ENCODE data around the gene MAP3K4.

MAP3K4 gene, protein sequence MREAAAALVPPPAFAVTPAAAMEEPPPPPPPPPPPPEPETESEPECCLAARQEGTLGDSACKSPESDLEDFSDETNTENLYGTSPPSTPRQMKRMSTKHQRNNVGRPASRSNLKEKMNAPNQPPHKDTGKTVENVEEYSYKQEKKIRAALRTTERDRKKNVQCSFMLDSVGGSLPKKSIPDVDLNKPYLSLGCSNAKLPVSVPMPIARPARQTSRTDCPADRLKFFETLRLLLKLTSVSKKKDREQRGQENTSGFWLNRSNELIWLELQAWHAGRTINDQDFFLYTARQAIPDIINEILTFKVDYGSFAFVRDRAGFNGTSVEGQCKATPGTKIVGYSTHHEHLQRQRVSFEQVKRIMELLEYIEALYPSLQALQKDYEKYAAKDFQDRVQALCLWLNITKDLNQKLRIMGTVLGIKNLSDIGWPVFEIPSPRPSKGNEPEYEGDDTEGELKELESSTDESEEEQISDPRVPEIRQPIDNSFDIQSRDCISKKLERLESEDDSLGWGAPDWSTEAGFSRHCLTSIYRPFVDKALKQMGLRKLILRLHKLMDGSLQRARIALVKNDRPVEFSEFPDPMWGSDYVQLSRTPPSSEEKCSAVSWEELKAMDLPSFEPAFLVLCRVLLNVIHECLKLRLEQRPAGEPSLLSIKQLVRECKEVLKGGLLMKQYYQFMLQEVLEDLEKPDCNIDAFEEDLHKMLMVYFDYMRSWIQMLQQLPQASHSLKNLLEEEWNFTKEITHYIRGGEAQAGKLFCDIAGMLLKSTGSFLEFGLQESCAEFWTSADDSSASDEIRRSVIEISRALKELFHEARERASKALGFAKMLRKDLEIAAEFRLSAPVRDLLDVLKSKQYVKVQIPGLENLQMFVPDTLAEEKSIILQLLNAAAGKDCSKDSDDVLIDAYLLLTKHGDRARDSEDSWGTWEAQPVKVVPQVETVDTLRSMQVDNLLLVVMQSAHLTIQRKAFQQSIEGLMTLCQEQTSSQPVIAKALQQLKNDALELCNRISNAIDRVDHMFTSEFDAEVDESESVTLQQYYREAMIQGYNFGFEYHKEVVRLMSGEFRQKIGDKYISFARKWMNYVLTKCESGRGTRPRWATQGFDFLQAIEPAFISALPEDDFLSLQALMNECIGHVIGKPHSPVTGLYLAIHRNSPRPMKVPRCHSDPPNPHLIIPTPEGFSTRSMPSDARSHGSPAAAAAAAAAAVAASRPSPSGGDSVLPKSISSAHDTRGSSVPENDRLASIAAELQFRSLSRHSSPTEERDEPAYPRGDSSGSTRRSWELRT (N-terminal part only)

DNA sequence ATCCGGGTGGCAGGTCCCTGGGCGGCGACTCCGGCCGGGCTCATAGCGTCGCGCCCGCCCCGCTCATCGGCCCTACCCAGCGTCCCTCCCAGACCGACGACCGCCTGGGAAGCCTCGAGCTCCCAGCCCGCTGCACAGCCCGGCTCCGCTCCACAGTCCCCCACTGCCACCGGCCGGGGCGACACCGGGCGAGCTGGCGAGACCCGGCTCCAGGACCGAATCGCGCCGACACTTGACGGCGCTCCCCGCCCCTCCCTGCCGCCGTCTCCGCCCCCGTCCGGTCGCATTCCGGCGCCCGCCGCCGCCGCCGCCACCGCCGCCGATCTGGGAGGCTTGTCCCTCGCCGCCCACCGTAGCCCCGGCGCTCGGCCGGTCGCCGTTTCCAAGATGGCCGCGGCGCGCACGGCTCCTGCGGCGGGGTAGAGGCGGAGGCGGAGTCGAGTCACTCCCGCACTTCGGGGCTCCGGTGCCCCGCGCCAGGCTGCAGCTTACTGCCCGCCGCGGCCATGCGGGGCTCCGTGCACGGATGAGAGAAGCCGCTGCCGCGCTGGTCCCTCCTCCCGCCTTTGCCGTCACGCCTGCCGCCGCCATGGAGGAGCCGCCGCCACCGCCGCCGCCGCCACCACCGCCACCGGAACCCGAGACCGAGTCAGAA lies at the start of gene MAP3K4:
MAP3K4 (plus strand) TSS at position 364 of the 655 bp plus-strand sequence; CDS start at position 527, 163 bp downstream.
- Histone ChIP-seq H3K4me3 (ENCODE audit: low read depth in 1 of 2, low read length in 2 of 2) (peak within 1 kb of the TSS; percentile 99 to 100), H3K4me1 (ENCODE audit: insufficient read depth, low read length) (peaks cover 33% of the 10 kb centered on the region), H3K27me3 (ENCODE audit: insufficient read depth, low read length, poor library complexity) (peaks cover 25% of the 10 kb centered on the region), H2AFZ (ENCODE audit: low read depth, low read length) (peak within 1 kb of the TSS; percentile 98), H4K20me1 (ENCODE audit: insufficient read depth, low read length) (peaks cover 23% of the 10 kb centered on the region), H3K4me2 (ENCODE audit: insufficient read depth, low read length) (peak within 1 kb of the TSS; percentile 98), H3K79me2 (ENCODE audit: insufficient read depth, low read length) (peaks cover 48% of the 10 kb centered on the region), H3K9ac (ENCODE audit: low read depth, low read length) (peak within 1 kb of the TSS; percentile 95), H3K27ac (ENCODE audit: low read length) (peak within 1 kb of the TSS; percentile 87), H3K9me3 (ENCODE audit: insufficient read depth, low read length, severe bottlenecking) (no peaks in the 10 kb centered on the region), H3K36me3 (ENCODE audit: insufficient read depth, low read length) (peaks cover 6% of the 10 kb centered on the region; the same call in 1 of the 2 replicates)
- TF ChIP-seq, protein P1, sequence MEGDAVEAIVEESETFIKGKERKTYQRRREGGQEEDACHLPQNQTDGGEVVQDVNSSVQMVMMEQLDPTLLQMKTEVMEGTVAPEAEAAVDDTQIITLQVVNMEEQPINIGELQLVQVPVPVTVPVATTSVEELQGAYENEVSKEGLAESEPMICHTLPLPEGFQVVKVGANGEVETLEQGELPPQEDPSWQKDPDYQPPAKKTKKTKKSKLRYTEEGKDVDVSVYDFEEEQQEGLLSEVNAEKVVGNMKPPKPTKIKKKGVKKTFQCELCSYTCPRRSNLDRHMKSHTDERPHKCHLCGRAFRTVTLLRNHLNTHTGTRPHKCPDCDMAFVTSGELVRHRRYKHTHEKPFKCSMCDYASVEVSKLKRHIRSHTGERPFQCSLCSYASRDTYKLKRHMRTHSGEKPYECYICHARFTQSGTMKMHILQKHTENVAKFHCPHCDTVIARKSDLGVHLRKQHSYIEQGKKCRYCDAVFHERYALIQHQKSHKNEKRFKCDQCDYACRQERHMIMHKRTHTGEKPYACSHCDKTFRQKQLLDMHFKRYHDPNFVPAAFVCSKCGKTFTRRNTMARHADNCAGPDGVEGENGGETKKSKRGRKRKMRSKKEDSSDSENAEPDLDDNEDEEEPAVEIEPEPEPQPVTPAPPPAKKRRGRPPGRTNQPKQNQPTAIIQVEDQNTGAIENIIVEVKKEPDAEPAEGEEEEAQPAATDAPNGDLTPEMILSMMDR (IDR thresholded peaks at IDR 0.05; ENCODE audit: borderline replicate concordance, extremely low read depth, low read length, poor library complexity, severe bottlenecking), result no peak
- TF ChIP-seq EZH2 (IDR thresholded peaks at IDR 0.05; ENCODE audit: borderline replicate concordance, low read depth, low read length, severe bottlenecking), result peak; percentile 78
- ATAC-seq (ENCODE audit: insufficient read depth, low read depth), result peak; percentile 71
- peak; percentile 79 for DNase-seq

- Histone ChIP-seq H3K4me1 (ENCODE audit: insufficient read depth, low read length) (no peaks in the 10 kb centered on the region), H3K9me3 (ENCODE audit: insufficient read depth, low read length, severe bottlenecking) (no peaks in the 10 kb centered on the region), H3K4me3 (ENCODE audit: low read depth in 1 of 2, low read length in 2 of 2) (no peak overlapping the region), H3K9ac (ENCODE audit: low read depth, low read length) (no peak overlapping the region), H3K79me2 (ENCODE audit: insufficient read depth, low read length) (no peaks in the 10 kb centered on the region), H4K20me1 (ENCODE audit: insufficient read depth, low read length) (no peaks in the 10 kb centered on the region), H2AFZ (ENCODE audit: low read depth, low read length) (no peak overlapping the region), H3K4me2 (ENCODE audit: insufficient read depth, low read length) (no peak overlapping the region), H3K27ac (ENCODE audit: low read length) (no peak overlapping the region), H3K27me3 (ENCODE audit: insufficient read depth, low read length, poor library complexity) (no peaks in the 10 kb centered on the region), H3K36me3 (ENCODE audit: insufficient read depth, low read length) (no peaks in the 10 kb centered on the region)
- no peak for TF ChIP-seq EZH2 (IDR thresholded peaks at IDR 0.05; ENCODE audit: borderline replicate concordance, low read depth, low read length, severe bottlenecking)
- TF ChIP-seq, protein P1 (IDR thresholded peaks at IDR 0.05; ENCODE audit: borderline replicate concordance, extremely low read depth, low read length, poor library complexity, severe bottlenecking), result no peak
- DNase-seq (no peak), ATAC-seq (ENCODE audit: insufficient read depth, low read depth) (no peak)
Observed at GRCh38 chr6:160943997-160944396, 47.6 kb upstream of the MAP3K4 start.

- no peak overlapping the region for H3K9ac ChIP-seq (ENCODE audit: low read depth, low read length)
- no peaks in the 10 kb centered on the region for H4K20me1 ChIP-seq (ENCODE audit: insufficient read depth, low read length)
- H3K36me3 ChIP-seq (ENCODE audit: insufficient read depth, low read length), result no peaks in the 10 kb centered on the region
- H3K9me3 ChIP-seq (ENCODE audit: insufficient read depth, low read length, severe bottlenecking), result no peaks in the 10 kb centered on the region
- no peak overlapping the region for H3K27ac ChIP-seq (ENCODE audit: low read length)
- DNase-seq (no peak), ATAC-seq (ENCODE audit: insufficient read depth, low read depth) (no peak)
- no peak overlapping the region for H3K4me3 ChIP-seq (ENCODE audit: low read depth in 1 of 2, low read length in 2 of 2)
- H3K4me2 ChIP-seq (ENCODE audit: insufficient read depth, low read length), result no peak overlapping the region
- no peaks in the 10 kb centered on the region for H3K79me2 ChIP-seq (ENCODE audit: insufficient read depth, low read length)
- peaks cover 7% of the 10 kb centered on the region for H3K27me3 ChIP-seq (ENCODE audit: insufficient read depth, low read length, poor library complexity)
- no peak overlapping the region for H2AFZ ChIP-seq (ENCODE audit: low read depth, low read length)
- no peaks in the 10 kb centered on the region for H3K4me1 ChIP-seq (ENCODE audit: insufficient read depth, low read length)
- no peak for TF ChIP-seq EZH2 (IDR thresholded peaks at IDR 0.05; ENCODE audit: borderline replicate concordance, low read depth, low read length, severe bottlenecking)
- TF ChIP-seq, protein P1 (IDR thresholded peaks at IDR 0.05; ENCODE audit: borderline replicate concordance, extremely low read depth, low read length, poor library complexity, severe bottlenecking), result no peak
Observed at GRCh38 chr6:160945516-160946177, 45.9 kb upstream of the MAP3K4 start.

All from DND-41 (cell line).